ENCODE measurements around the gene LIN37.

Gene LIN37

DNA sequence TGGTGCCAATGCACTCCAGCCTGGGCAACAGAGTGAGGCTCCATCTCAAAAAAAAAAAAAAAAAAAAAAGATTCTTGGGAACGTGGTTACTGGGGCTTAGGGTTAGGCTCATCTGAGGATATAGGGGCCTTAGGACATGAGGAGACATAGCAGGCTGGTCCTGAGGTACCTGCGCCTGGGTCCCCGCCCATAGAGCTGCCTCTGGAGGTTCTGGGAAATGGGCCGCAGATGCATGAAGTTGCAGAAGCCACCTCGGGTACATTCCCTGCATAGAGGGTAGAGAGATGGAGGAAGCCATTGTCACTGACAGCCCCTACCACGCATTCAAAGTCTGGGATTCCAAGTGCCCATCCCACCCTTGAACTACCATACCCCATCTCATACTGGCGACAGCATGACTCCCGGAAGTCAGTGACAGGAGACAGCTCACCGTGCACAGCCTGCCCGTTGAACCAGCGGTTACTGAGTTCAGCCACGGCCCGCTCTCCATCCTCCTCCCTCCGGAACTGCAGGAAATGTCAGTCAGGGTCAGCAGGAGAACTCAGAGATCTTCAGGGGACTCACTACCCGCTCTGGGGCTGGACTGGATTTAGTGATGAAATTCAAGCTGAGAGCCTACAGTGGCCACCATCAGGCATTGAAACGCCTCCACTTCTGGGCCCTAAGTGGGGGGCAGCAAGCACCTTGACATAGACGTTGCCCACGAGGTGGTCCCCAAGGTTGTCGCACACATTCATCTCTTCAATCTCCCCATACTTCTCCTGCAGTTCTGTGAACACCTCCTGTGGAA, 4.5 kb upstream of the LIN37 start:
- H3K9ac ChIP-seq (ENCODE audit: low read length), result peak overlapping the region; percentile 92
- no peak for TF ChIP-seq EZH2 (IDR thresholded peaks at IDR 0.05; ENCODE audit: borderline replicate concordance, low read length)
- TF ChIP-seq CTCF (IDR thresholded peaks at IDR 0.05; ENCODE audit: low read length), result no peak
- peak overlapping the region; percentile 97 for H3K27ac ChIP-seq (ENCODE audit: low read depth, low read length, poor library complexity, severe bottlenecking)

DNA sequence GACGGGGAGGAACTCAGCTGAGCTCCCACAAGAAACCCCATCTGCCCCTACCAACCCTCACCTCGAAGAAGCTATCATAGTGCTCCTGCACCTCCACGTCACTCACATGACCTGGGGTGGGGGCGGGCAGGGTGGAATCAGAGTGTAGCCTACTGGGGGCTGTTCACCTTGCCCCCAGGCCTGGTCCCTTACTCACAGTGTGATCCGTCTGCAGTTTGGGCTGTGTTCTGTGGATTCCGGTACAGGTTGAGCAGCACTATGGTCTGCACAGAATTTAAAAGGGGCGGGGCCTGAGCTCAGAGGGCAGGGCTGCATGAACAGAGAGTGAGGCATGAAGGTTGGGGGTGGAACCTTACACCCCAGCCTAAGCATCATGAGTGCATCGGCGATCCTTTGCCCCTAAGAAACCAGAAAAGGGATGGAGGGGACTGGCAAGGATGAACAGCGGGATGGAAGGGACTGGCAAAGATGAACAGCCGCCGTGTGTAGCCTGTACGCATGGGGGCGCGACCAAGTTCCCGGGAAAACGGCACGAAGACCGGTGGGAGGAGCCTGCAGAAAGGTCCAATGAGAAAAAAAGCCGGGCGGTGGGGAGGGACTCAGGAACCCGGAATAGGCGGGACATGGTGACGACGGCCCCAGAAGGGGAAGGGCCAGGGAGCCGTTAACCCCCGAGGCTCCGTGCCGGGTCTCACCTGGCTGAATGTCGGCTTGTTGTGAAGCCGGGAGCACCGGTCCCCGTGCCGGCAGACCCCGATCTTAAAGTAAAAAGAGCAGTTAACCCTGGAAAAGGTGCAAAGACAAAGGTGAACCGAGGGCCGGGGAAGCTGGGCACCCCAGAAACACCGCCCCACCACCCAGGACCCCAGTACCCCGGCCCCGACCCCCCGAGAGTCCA, 3.7 kb upstream of the LIN37 start:
- peak overlapping the region; percentile 87 for H3K4me2 ChIP-seq (ENCODE audit: low read length)
- TF ChIP-seq CTCF (IDR thresholded peaks at IDR 0.05; ENCODE audit: low read length), result peak; percentile 42
- no peak for TF ChIP-seq EZH2 (IDR thresholded peaks at IDR 0.05; ENCODE audit: borderline replicate concordance, low read length)
- H4K20me1 ChIP-seq (ENCODE audit: insufficient read depth, low read length), result no peaks in the 10 kb centered on the region
- no peaks in the 10 kb centered on the region for H3K27me3 ChIP-seq (ENCODE audit: insufficient read depth, low read length)
- peak overlapping the region; percentile 92 for H3K9ac ChIP-seq (ENCODE audit: low read length)
- no peak overlapping the region for H2AFZ ChIP-seq (ENCODE audit: low read length)
- no peaks in the 10 kb centered on the region for H3F3A ChIP-seq (ENCODE audit: insufficient read depth, low read length)
- peak overlapping the region; percentile 91 for H3K4me3 ChIP-seq (ENCODE audit: low read depth, low read length, poor library complexity, severe bottlenecking)
- H3K36me3 ChIP-seq (ENCODE audit: insufficient read depth, low read length), result no peaks in the 10 kb centered on the region
- peak overlapping the region; percentile 97 for H3K27ac ChIP-seq (ENCODE audit: low read depth, low read length, poor library complexity, severe bottlenecking)
- peaks cover 73% of the 10 kb centered on the region for H3K4me1 ChIP-seq (ENCODE audit: insufficient read depth, low read length, severe bottlenecking)
- H3K9me2 ChIP-seq (ENCODE audit: low read depth, low read length), result no peaks in the 10 kb centered on the region
- no peaks in the 10 kb centered on the region for H3K9me3 ChIP-seq (ENCODE audit: low read length)
- H3K79me2 ChIP-seq (ENCODE audit: insufficient read depth, low read length), result no peaks in the 10 kb centered on the region

More for the DNA sequence above, 4.5 kb upstream of the LIN37 start:
- Histone ChIP-seq H4K20me1 (ENCODE audit: insufficient read depth, low read length) (no peaks in the 10 kb centered on the region), H3K27me3 (ENCODE audit: insufficient read depth, low read length) (no peaks in the 10 kb centered on the region), H3K79me2 (ENCODE audit: insufficient read depth, low read length) (no peaks in the 10 kb centered on the region), H3K9me3 (ENCODE audit: low read length) (no peaks in the 10 kb centered on the region), H3F3A (ENCODE audit: insufficient read depth, low read length) (no peaks in the 10 kb centered on the region), H3K4me1 (ENCODE audit: insufficient read depth, low read length, severe bottlenecking) (peaks cover 69% of the 10 kb centered on the region), H3K4me2 (ENCODE audit: low read length) (peak overlapping the region; percentile 87), H2AFZ (ENCODE audit: low read length) (no peak overlapping the region), H3K4me3 (ENCODE audit: low read depth, low read length, poor library complexity, severe bottlenecking) (peak overlapping the region; percentile 91), H3K9me2 (ENCODE audit: low read depth, low read length) (no peaks in the 10 kb centered on the region), H3K36me3 (ENCODE audit: insufficient read depth, low read length) (peaks cover 4% of the 10 kb centered on the region)

- H3K36me3 ChIP-seq (ENCODE audit: insufficient read depth, low read length), result no peaks in the 10 kb centered on the region
- peak within 1 kb of the TSS; percentile 97 for H3K27ac ChIP-seq (ENCODE audit: low read depth, low read length, poor library complexity, severe bottlenecking)
- H3K9me2 ChIP-seq (ENCODE audit: low read depth, low read length), result no peaks in the 10 kb centered on the region
- TF ChIP-seq CTCF (IDR thresholded peaks at IDR 0.05; ENCODE audit: low read length), result no peak
- no peak for TF ChIP-seq EZH2 (IDR thresholded peaks at IDR 0.05; ENCODE audit: borderline replicate concordance, low read length)
- peak within 1 kb of the TSS; percentile 91 for H3K4me3 ChIP-seq (ENCODE audit: low read depth, low read length, poor library complexity, severe bottlenecking)
- H3K4me2 ChIP-seq (ENCODE audit: low read length), result peak within 1 kb of the TSS; percentile 87
- H3K79me2 ChIP-seq (ENCODE audit: insufficient read depth, low read length), result no peaks in the 10 kb centered on the region
- peak within 1 kb of the TSS; percentile 92 for H3K9ac ChIP-seq (ENCODE audit: low read length)
- no peaks in the 10 kb centered on the region for H3K9me3 ChIP-seq (ENCODE audit: low read length)
- H3F3A ChIP-seq (ENCODE audit: insufficient read depth, low read length), result no peaks in the 10 kb centered on the region
- H2AFZ ChIP-seq (ENCODE audit: low read length), result no peak within 1 kb of the TSS
- H4K20me1 ChIP-seq (ENCODE audit: insufficient read depth, low read length), result no peaks in the 10 kb centered on the region
- H3K4me1 ChIP-seq (ENCODE audit: insufficient read depth, low read length, severe bottlenecking), result peaks cover 68% of the 10 kb centered on the region
- H3K27me3 ChIP-seq (ENCODE audit: insufficient read depth, low read length), result no peaks in the 10 kb centered on the region
These were observed 2.9 kb upstream of the LIN37 start, which contains the start of the genes PSENEN and U2AF1L4 for GRCh38 chr19:35745328-35746086. Gene PSENEN, plus strand, starts transcription at chr19:35745651. Its CDS starts 280 bp downstream, at chr19:35745931. Gene U2AF1L4, minus strand, starts transcription at chr19:35745418. Its CDS starts 27 bp downstream, at chr19:35745391.
